ENCODE measurements around the gene C20orf96. TPM values are rescaled to one million over a fixed set of nuclear protein-coding genes. Genes with fewer than 3 reads are reported as not detected.
"Not testable (repeated sequence)": the region's sequence is repeated elsewhere in the genome, so short reads cannot be mapped to it uniquely, and the experiment has no call there.

C20orf96 gene
- total RNA-seq, 1 experiment from 2014 or later, result 25.7 TPM

GRCh38 chr20:257419-257818 lies 33.1 kb downstream of the C20orf96 start, which contains the start of gene DEFB132:
Gene DEFB132, plus strand, starts transcription at chr20:257724. Its CDS starts 55 bp downstream, at chr20:257779.
- H3K9me2 ChIP-seq (ENCODE audit: insufficient read depth), result no peaks in the 10 kb centered on the region
- no peak within 1 kb of the TSS for H3K4me2 ChIP-seq
- H3K27ac ChIP-seq, result no peak within 1 kb of the TSS
- H3K36me3 ChIP-seq (ENCODE audit: low read depth), result no peaks in the 10 kb centered on the region
- no peaks in the 10 kb centered on the region for H3K79me2 ChIP-seq (ENCODE audit: low read depth)
- no peak within 1 kb of the TSS for H2AFZ ChIP-seq
- no peaks in the 10 kb centered on the region for H3K9me3 ChIP-seq (ENCODE audit: insufficient read depth, low read depth)
- no peak for TF ChIP-seq CTCF (conservative IDR thresholded peaks at IDR 0.05)
- H3F3A ChIP-seq (ENCODE audit: insufficient read depth, low read depth), result no peaks in the 10 kb centered on the region
- H3K4me1 ChIP-seq (replicated peaks; ENCODE audit: insufficient read depth), result no peaks in the 10 kb centered on the region
- H4K20me1 ChIP-seq (ENCODE audit: insufficient read depth), result no peaks in the 10 kb centered on the region
- H3K4me3 ChIP-seq, result no peak within 1 kb of the TSS
- intact Hi-C loops (cut with micrococcal nuclease; ENCODE audit: unreplicated experiment), result loop anchor here (10.0 kb wide), 1 partner anchor 77 kb away; no protein-coding TSS in a partner anchor
- ChIA-PET POLR2A (ENCODE audit: unreplicated experiment) (no interaction called here), CTCF (no interaction called here)
- BruUV-seq (replicated peaks), result no TSS peak
- peaks cover 77% of the 10 kb centered on the region for H3K27me3 ChIP-seq (ENCODE audit: insufficient read depth, low read depth)
- no peak for DNase-seq

GRCh38 chr20:253447-253846 lies 37.1 kb downstream of the C20orf96 start:
- POLR2A ChIA-PET (ENCODE audit: unreplicated experiment); H3F3A ChIP-seq (ENCODE audit: insufficient read depth, low read depth); H3K4me2 ChIP-seq; CTCF ChIA-PET; H3K36me3 ChIP-seq (ENCODE audit: low read depth); H2AFZ ChIP-seq; H3K4me1 ChIP-seq (replicated peaks; ENCODE audit: insufficient read depth); DNase-seq; H3K27ac ChIP-seq; H3K9me2 ChIP-seq (ENCODE audit: insufficient read depth); H4K20me1 ChIP-seq (ENCODE audit: insufficient read depth); H3K9me3 ChIP-seq (ENCODE audit: insufficient read depth, low read depth); H3K4me3 ChIP-seq; H3K79me2 ChIP-seq (ENCODE audit: low read depth); BruUV-seq (replicated peaks): not testable (repeated sequence)
- H3K27me3 ChIP-seq (ENCODE audit: insufficient read depth, low read depth), result peaks cover 67% of the 10 kb centered on the region
- intact Hi-C loops (cut with micrococcal nuclease; ENCODE audit: unreplicated experiment), result loop anchor here (10.0 kb wide), 1 partner anchor 81 kb away; no protein-coding TSS in a partner anchor

GRCh38 chr20:252801-253200 lies 37.7 kb downstream of the C20orf96 start:
- Histone ChIP-seq H3K4me1 (replicated peaks; ENCODE audit: insufficient read depth) (no peaks in the 10 kb centered on the region), H3K9me2 (ENCODE audit: insufficient read depth) (no peaks in the 10 kb centered on the region), H3K4me2 (no peak overlapping the region), H3K4me3 (no peak overlapping the region), H3K79me2 (ENCODE audit: low read depth) (no peaks in the 10 kb centered on the region), H3K27ac (no peak overlapping the region), H4K20me1 (ENCODE audit: insufficient read depth) (no peaks in the 10 kb centered on the region), H2AFZ (no peak overlapping the region), H3K27me3 (ENCODE audit: insufficient read depth, low read depth) (peaks cover 61% of the 10 kb centered on the region), H3F3A (ENCODE audit: insufficient read depth, low read depth) (no peaks in the 10 kb centered on the region), H3K36me3 (ENCODE audit: low read depth) (no peaks in the 10 kb centered on the region), H3K9me3 (ENCODE audit: insufficient read depth, low read depth) (no peaks in the 10 kb centered on the region)
- CTCF ChIA-PET, result no interaction called here
- intact Hi-C loops (cut with micrococcal nuclease; ENCODE audit: unreplicated experiment), result loop anchor here (10.0 kb wide), 1 partner anchor 82 kb away; no protein-coding TSS in a partner anchor
- no peak for DNase-seq
- BruUV-seq (replicated peaks), result no TSS peak
- POLR2A ChIA-PET (ENCODE audit: unreplicated experiment), result no interaction called here
- TF ChIP-seq CTCF (conservative IDR thresholded peaks at IDR 0.05) (no peak), EZH2 (IDR thresholded peaks at IDR 0.05; ENCODE audit: low read depth) (no peak)

GRCh38 chr20:251354-251753 lies 39.2 kb downstream of the C20orf96 start:
- ChIA-PET POLR2A (ENCODE audit: unreplicated experiment) (no interaction called here), CTCF (no interaction called here)
- Histone ChIP-seq H3K4me3 (no peak overlapping the region), H2AFZ (no peak overlapping the region), H3K27me3 (ENCODE audit: insufficient read depth, low read depth) (peaks cover 46% of the 10 kb centered on the region), H3K4me2 (no peak overlapping the region), H4K20me1 (ENCODE audit: insufficient read depth) (no peaks in the 10 kb centered on the region), H3K9me3 (ENCODE audit: insufficient read depth, low read depth) (no peaks in the 10 kb centered on the region), H3K9me2 (ENCODE audit: insufficient read depth) (no peaks in the 10 kb centered on the region), H3F3A (ENCODE audit: insufficient read depth, low read depth) (no peaks in the 10 kb centered on the region), H3K4me1 (replicated peaks; ENCODE audit: insufficient read depth) (no peaks in the 10 kb centered on the region), H3K36me3 (ENCODE audit: low read depth) (no peaks in the 10 kb centered on the region), H3K27ac (no peak overlapping the region), H3K79me2 (ENCODE audit: low read depth) (no peaks in the 10 kb centered on the region)
- intact Hi-C loops (cut with micrococcal nuclease; ENCODE audit: unreplicated experiment), result loop anchor here (10.0 kb wide), 1 partner anchor 83 kb away; no protein-coding TSS in a partner anchor
- no TSS peak for BruUV-seq (replicated peaks)
- no peak for DNase-seq
- TF ChIP-seq EZH2 (IDR thresholded peaks at IDR 0.05; ENCODE audit: low read depth) (no peak), CTCF (conservative IDR thresholded peaks at IDR 0.05) (no peak)

All from PC-9 (cell line).